ENCODE results near the gene BTBD7. TPM values are rescaled to one million over a fixed set of nuclear protein-coding genes. Genes with fewer than 3 reads are reported as not detected.
"Not testable (repeated sequence)": the region's sequence is repeated elsewhere in the genome, so short reads cannot be mapped to it uniquely, and the experiment has no call there.

BTBD7 gene
- total RNA-seq, 1 donor from 2014 or later = 55.7 TPM

DNA sequence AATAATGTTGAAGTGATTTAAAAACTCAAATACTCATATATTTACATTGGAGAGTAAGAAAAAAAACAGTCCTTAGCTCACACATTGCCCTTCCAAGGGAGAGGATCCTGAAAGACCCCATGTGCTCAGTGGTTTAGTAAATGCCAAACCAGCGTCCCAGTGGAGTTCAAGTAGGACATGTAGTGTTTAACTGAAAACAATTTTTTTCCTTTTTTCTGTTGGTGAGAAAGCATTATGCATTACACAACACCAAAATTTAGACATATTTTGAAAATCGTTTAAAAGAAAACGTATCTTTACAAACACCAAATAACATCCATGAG, 92.2 kb downstream of the BTBD7 start:
- DNase-seq = no peak

DNA sequence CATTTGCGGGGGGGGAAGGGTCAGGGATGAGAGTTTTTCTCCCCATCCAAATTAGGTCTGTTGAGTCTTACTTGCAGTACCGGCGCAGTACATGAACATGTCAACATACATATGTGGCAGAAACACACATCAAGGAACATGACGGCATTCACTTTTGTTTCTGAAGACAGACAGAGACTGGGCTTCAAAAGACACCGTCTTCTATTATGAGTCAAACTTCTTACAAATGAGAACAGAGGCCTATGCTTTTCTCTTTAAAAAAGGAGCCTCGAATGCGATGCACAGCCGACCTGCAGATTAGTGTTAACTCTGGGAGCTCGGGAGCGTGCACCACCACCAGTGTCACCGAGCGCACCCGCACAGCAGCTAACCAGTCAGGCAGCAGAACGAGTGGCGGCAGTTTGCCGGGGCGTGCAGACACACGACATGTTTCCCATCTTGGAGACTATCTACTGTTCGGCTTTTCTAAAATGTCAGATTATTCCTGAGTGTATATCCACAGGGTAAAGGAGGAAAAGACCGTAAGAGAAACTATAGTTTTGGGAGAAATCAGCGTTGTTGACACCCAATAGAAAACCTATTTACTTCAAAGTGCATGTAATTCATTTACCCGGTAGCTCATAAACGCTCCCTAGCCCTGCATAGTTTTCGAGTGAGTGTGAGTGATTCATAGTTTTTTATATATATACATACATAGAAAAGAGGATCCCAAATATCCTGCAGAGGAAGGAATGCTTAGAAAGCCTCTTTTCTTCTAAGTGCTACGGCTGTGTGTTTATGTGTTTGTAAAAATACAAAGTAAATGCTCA, 92.8 kb downstream of the BTBD7 start:
- DNase-seq = no peak

DNA sequence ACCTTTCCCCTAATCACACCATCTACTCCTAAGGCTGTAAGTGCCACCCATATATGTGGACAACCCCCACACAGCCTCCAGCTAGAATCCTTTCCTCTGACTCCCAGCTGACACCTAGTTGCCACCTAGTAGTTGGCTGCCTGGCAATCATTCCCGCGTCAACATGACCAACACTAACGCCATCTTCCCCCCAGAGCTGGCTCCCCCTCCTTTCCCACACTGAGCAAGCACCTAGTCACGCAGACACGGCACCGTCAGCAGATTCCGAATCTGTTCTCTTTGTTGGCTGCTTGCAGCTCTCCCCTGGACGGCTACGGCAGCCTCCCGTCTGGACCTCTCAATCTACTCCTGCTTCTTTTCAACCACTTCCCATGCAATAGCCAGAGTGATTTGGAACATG, 98.0 kb downstream of the BTBD7 start:
- no peak for DNase-seq

DNA sequence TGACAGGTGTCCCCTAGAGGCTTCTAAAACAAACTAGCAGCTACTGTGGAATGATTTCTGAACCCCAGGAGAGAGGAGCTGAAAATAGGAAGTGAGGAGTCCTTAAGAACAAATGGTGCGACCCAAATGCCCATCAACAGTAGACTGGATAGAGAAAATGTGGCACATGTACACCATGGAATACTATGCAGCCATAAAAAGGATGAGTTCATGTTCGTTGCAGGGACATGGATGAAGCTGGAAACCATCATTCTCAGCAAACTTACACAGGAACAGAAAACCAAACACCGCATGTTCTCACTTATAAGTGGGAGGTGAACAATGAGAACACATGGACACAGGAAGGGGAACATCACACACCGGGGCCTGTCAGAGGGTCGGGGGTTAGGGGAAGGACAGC, 99.8 kb downstream of the BTBD7 start:
- not testable (repeated sequence) for DNase-seq

DNA sequence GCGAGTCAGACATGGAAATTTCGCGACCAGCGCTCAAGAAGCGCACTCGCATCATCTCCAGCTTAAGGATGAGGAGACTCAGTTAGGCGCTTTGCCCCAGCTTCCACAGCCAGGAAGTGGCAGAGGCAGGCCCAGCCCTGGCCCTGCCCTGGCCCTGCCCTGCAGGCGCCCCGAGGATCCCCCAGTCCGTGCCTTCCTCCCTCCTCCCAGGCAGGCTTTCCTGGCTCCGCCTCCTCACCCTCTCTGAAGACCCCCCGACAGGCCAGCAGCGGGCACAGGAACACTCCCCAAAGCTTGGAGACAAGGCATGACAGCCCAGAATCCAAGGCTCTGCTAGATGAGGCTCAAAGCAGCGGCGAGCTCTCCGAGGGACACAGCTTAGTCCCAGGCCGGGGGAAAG, 100.7 kb downstream of the BTBD7 start:
- no peak for DNase-seq

DNA sequence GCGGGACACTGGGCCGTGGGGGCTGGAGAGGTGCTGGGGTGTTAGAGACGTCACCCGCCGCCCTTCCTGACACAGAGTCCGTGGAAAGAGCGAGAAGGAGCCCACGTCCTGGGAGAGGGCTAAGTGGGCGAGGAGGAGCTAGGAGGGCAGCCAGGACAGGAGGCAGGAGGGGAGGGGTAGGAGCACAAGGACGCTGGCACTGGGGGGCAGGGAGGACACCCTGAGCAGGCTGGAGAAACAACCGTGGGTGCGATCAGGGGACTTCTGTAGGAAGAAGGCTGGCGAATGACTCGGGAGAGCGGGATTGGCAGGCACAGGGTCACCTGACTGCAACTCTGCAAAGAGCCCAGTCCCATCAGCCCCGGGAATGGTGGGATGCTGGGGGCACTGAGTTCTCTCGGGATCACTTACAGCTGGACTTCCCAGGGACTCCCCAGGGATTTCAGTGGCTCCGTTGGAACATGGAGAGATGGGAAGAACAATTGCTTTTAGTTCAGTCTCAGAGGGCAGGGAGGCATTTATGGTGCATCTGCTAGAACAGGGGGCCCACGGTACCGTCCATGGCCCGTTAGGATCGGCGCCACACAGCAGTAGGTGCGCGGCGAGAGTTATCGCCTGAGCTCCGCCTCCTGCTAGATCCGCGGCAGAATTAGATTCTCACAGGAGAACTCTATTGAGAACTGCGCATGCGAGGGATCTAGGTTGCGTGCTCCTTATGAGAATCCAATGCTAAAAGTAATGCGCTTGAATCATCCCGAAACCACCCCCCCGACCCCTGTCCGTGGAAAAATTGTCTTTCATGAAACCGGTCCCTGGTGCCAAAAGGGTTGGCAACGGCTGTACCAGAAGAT, 101.5 kb downstream of the BTBD7 start:
- DNase-seq = peak; percentile 57

DNA sequence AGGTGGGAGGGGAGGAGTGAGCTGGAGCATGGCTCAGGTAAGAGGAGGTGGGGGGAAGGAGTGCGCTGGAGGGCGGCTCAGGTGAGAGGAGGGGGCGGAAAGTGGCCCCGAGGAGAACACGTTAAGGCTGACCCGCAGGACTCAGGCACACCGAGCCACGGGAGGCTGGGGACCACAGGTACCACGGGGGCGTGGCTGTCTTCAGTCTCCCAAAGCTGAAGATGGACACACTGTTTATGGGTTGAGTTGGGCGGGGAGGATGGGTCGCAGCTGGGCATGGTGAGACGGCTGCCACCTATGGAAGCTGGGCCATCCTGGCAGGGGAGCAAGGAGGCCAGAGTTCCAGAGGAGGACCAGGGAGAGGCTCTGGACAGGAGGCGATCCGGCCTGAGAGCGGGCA, 102.3 kb downstream of the BTBD7 start:
- DNase-seq = no peak

DNA sequence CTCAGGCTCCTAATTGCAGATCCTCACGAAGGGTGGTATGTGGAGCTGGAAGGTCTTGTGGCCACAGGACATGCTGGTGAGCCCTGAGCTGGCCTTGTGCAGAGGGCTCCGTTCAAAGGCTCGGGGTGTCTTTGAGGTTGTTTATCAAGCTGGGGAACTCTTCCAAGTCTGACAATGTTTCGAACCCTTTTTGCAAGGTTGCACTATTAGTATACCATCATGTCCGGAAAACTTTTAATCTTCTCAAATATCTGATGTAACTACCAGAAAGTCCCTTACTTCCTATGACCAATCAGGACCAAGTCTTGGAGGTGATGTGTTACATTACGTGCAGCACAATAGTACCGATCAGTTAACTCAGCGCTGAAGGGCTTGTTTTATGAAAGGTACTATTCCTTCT, 104.3 kb downstream of the BTBD7 start:
- no peak for DNase-seq

DNA sequence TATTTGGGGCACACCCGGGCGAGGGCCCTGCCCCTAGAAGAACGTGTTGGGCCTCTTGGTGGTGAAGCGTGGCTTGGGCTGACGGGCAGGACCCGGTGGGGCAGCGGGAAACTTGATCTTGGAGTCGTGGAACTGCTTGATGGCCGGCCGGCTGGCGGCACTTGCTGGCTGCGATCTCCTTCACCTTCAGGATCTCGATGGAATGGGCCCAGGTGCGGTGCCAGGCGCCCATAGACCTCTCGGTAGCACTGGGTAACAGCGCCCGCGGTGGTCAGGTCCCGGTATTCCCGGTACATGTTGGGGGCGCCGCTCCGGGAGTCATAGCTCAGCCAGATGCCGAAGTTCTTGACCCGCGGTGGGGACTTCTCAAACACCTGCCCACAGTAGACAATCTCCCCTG, 109.3 kb downstream of the BTBD7 start:
- DNase-seq = no peak

DNA sequence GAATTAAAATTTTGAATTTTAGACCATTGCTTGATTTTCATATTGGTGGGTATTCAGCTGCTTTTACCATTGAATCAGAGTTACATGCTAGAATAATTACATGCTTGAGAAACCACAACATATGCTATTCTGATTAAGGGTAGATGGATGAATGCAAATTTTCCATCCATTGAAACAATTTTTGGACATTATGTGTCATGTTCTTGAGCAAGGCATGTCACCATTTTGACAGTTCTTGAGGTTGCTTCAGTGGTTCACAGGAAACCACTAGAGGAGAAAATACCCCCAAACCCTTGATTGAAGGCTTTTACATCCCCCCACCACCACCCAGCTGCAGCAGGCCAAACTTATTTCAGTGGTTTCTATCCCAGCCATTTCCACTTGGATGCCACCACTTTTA, 112.3 kb downstream of the BTBD7 start:
- DNase-seq = no peak

DNA sequence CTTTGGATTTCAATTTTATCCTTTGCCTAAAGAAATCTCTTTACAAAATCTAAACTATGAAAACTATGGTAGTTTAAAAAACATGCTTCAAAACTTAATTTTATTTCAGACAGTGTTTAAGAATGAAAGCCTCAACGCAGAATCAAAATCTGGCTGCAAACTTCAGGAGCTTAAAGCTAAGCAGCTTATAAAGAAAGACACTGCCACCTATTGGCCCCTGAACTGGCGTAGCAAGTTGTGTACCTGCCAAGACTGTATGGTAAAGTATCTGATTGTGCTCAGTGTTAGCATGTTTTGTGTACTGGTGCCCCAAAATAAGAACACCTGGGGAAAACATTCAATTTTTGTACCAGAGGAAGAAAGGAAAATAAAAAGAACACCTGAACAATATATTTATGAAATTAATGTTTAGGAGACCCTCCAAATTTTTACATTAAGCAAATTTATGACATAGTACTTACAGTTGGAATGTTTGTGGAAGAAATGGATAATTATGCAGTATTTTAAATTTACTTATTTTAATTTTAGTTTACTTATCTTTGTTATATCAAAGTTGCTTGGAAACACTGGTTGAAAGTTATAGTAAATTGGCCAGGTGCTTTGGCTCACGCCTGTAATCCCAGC, 113.6 kb downstream of the BTBD7 start:
- DNase-seq = no peak

DNA sequence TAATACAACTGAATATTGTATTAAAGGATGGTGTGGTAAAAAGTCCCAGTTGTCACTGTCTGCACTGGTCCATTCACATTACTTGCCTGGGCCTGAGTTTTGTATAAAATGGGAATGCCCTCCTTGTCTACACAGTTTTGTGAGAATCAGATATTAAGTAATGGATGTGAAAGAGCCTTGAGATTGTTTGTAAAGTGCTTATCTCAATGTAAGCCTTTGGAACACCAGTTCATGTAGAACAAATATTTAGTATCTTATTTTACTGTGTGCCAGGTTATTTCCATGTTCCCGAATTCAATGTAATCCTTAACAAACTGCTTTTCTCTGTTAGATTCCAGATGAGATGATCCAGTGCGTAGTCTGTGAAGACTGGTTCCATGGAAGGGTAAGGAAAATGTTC, 118.2 kb downstream of the BTBD7 start:
- DNase-seq = no peak

DNA sequence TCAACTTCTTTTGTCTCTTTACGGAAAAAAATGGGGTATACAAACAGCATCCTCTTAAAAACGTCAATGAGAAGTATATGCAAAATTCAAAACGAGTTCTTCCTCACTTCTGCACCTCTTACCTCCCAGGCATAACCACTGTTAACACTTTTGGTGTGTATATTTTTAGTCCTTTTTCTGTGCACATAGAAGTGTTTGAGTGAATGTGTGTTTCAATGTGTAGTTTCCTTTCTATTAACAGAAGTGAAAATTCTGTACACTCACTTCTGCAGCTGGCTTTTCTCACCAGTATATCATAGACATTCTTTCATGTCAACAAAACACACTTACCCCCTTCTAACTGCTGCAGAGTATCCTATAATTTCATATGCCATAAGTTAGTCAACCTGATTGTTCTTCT, 120.4 kb downstream of the BTBD7 start:
- no peak for DNase-seq

DNA sequence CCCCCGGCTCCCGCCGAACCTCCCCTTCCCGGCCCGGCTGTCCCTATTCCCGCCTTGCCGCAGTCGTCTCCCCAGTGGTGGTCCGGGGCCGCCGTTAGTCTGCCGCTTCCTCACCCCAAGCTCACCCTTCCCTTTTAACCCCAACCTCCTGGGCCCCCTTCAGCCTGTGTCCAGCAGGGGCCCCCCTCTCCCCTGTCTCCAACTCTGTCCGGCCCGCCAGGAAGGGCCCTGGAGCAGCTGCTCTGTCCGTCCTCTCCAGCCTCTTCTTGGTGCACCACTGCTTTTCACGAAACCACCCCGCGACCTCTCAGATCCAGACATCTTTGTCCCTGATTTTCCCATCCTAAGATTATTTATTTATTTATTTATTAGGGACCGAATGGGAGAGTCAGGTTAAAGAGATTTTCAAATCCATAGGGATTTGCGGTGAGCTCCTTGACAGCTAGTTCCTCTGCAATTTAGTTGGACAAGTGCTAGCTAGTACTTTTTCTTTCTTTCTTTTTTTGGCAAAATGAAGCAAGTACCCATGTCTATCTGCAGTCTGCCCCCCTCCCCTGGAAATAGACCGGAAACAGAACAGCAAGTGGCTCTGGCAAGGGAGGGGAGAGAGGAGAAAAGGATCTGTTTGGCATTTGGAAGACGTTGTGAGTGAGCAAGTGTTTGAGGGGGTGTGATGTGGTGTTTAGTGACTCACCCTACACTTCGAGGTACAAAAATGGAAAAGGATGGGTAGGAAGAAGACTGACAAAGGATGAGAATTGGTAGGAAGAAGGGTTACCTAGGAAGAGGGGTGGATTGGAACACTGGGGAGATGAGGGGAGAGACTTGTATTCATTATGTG, 125.1 kb downstream of the BTBD7 start:
- peak; percentile 39 for DNase-seq

DNA sequence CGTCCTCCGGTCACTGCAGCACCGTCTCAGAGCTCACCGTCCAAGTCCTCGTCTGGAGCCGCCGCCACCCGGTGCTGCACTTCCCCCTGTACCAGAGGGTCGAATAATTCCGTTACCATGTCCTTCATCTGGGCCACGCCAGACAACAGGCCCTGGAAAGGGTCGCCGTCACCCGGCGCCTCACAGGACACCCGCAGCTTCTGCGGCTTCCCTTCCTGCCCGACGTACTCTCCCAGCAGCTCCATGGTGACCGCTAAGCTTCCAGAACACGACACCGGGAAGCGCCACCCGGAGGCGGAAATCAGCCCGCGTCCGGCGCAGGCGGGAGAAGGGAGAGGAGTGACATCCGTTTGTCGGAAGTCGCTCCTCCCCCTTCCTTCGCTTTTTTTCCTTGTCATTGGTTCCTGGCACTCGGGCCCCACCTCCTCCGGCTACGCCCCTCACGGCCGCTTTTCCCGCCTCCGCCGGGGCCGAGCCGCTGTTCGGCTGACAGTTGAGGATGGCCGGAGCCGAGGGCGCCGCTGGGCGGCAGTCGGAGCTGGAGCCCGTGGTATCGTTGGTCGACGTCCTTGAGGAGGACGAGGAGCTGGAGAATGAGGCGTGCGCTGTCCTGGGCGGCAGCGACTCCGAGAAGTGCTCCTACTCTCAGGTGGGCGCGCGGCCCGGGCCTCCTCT, 125.9 kb downstream of the BTBD7 start, which contains the start of the genes GON7 and UBR7:
Gene GON7 (minus strand): TSS at position 273 of the 675 bp plus-strand sequence. CDS start 28 bp downstream, at position 245.
Gene UBR7 (plus strand): TSS at position 464 of the 675 bp plus-strand sequence. CDS start 36 bp downstream, at position 500.
- DNase-seq = peak; percentile 96

DNA sequence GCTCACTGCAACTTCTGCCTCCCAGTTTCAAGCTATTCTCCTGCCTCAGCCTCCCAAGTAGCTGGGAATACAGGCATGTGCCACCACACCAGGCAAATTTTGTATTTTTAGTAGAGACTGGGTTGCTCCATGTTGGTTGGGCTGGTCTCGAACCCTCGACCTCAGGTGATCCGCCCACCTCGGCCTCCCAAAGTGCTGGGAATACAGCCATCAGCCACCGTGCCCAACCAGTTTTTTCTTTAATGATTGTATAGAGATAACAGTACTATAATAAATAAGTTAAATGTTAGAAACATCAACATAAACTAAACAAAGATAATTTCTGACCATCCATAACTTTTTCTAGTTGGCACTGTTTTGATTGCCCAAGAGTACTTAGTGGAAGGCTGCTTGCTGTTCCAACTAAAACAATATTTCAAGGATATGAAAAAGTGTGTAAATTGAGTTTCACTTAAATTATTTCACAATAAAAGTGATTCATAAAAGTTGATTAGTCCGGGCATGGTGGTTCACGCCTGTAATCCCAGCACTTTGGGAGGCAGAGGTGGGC, 131.6 kb downstream of the BTBD7 start:
- no peak for DNase-seq

DNA sequence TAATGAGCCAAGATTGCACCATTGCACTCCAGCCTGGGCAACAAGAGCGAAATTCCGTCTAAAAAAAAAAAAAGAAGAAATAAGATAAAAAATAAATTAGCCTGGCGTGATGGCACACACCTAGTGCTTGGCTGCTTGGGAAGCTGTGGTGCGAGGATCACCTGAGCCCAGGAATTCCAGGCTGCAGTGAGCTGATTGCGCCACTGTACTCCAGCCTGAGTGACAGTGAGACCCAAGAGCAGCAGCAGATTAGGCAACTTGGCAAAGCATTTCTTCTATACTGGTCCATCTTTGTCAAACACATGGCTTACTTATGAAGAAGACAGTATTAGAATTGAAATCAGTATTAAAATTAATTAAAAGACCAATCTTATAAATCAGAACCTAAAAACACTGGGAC, 132.3 kb downstream of the BTBD7 start:
- DNase-seq = no peak

DNA sequence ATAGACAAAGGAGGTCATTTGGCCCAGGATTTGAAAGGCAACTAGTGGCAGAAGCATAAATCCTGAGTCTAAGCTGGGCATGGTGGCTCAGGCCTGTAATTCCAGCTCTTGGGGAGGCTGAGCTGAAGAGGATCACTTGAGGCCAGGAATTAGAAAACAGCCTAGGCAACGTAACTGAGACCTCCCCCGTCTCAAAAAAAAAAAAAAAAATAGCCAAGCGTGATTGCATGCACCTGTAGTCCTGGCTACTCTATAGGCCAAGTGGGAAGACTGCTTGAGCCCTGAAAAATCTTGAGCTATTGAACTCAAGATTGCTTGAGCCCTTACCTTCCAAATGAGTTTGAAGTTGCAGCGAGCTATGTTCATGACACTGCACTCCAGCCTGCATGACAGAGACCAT, 133.8 kb downstream of the BTBD7 start:
- DNase-seq = no peak

DNA sequence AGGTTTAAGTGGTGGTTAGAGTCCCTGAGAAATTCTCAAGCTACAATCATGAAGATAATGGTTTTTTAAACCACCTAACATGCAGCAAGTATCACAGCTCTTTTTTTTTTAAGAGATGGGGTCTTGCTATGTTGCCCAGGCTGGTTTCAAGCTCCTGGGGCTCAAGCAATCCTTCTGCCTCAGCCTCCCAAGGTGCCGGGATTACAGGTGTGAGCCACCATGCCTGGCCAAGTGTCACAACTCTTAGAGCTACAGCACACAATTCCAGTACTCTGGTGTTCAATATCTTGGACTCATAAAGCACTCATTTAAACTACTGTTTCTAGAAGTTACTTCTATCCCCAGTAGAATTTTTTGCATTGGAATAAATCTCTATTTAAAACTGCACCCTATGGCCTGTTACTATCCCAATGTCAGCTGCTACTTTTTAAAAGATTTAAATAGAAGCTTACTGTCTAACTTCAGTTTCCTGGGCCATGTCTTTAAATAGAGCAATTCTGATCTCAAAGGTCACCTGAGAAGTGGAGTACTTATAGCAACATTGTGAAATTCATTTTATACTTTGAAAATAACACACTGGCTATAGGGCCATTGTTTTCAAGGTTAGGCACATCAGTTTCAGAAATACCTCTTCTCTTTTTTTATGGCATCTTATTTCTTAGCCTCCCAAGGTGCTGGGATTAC, 137.4 kb downstream of the BTBD7 start:
- no peak for DNase-seq

Data from occipital lobe (tissue), 2 donors.